Measurements from ENCODE around the gene CDS1. TPM values are rescaled to one million over a fixed set of nuclear protein-coding genes. Genes with fewer than 3 reads are reported as not detected.

The CDS1 gene
- total RNA-seq, 1 experiment from 2014 or later, result 1.7 TPM

DNA sequence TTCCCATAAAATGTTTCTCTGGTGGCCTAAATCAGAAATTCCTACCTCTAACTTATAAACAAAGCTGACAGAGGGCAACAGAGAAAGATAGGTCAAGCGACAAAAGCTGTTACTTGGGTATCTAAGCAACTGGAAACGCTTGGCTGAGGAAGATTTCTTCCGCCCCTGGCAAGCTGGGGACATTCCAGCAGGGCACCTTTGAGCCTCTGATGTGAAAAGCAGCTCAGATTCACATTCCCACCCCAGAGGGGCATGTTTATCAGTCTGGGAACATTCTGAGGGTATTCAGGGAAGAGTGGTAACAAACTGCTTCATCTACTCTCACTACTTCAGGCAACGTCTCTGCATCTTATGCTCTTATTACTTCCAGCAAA lies 3.5 kb upstream of the CDS1 start:
- H3K4me1 ChIP-seq (ENCODE audit: insufficient read depth, low read length, poor library complexity, severe bottlenecking), result no peaks in the 10 kb centered on the region
- H3K27ac ChIP-seq (ENCODE audit: low read depth, low read length, poor library complexity, severe bottlenecking), result no peak overlapping the region
- intact Hi-C loops (cut with micrococcal nuclease; ENCODE audit: unreplicated experiment), result no loop called here
- ChIA-PET CTCF (interaction anchor here (0.7 kb wide), 1 partner anchor 8 kb away, joined by 3 read pairs; no protein-coding TSS in a partner anchor), POLR2A (ENCODE audit: low non-redundant PET) (no interaction called here)
- H3K9me3 ChIP-seq (ENCODE audit: low read depth, low read length, poor library complexity, severe bottlenecking), result no peaks in the 10 kb centered on the region
- no peak overlapping the region for H3K4me3 ChIP-seq (ENCODE audit: low read depth, low read length, poor library complexity, severe bottlenecking)
- TF ChIP-seq EZH2 (IDR thresholded peaks at IDR 0.05; ENCODE audit: borderline replicate concordance, low read depth, low read length, poor library complexity, severe bottlenecking), result no peak
- TF ChIP-seq, protein P1, sequence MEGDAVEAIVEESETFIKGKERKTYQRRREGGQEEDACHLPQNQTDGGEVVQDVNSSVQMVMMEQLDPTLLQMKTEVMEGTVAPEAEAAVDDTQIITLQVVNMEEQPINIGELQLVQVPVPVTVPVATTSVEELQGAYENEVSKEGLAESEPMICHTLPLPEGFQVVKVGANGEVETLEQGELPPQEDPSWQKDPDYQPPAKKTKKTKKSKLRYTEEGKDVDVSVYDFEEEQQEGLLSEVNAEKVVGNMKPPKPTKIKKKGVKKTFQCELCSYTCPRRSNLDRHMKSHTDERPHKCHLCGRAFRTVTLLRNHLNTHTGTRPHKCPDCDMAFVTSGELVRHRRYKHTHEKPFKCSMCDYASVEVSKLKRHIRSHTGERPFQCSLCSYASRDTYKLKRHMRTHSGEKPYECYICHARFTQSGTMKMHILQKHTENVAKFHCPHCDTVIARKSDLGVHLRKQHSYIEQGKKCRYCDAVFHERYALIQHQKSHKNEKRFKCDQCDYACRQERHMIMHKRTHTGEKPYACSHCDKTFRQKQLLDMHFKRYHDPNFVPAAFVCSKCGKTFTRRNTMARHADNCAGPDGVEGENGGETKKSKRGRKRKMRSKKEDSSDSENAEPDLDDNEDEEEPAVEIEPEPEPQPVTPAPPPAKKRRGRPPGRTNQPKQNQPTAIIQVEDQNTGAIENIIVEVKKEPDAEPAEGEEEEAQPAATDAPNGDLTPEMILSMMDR (conservative IDR thresholded peaks at IDR 0.05; ENCODE audit: low read depth, low read length), result no peak
- BruUV-seq (replicated peaks), result no TSS peak
- H3K27me3 ChIP-seq (replicated peaks; ENCODE audit: insufficient read depth, low read depth, low read length, poor library complexity), result peaks cover 10% of the 10 kb centered on the region
- no peaks in the 10 kb centered on the region for H3K36me3 ChIP-seq (ENCODE audit: insufficient read depth, low read length, poor library complexity, severe bottlenecking)
- DNase-seq (ENCODE audit: low spot score), result no peak

DNA sequence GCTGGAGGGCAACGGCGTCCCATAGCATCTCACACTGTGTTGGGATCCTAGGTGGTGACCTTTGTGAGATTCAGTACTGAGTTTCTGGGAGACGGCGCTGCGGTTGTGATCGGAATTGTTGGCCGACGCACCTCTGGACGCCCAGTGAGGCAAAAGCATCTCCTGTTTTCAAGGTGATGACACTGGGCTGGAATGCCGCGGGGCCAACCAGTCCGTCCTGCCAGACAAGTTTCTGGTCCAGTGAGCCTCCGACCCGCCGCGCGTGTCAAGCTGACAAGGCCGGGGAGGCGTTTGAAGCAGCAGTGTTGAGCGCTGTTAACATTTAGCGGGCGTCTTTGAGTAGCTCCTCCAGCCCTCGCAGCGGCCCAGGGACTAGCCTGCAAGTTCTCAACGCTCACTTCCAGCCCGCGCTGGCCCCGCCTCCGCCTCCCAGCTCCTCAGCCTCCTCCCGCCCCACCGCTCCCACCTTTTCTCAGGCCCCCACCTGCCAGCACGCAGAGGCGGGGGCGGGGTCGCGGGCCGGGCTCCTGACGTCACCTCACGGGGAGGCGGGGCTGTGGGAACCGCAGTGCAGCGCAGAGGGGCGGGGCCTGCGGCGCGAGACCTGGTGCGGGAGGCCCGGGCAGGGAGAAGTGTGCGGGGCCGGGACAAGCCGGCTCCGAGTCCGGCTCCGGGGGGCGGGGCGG lies 482 bp upstream of the CDS1 start:
- Histone ChIP-seq H3K27me3 (replicated peaks; ENCODE audit: insufficient read depth, low read depth, low read length, poor library complexity) (peaks cover 18% of the 10 kb centered on the region), H3K36me3 (ENCODE audit: insufficient read depth, low read length, poor library complexity, severe bottlenecking) (no peaks in the 10 kb centered on the region), H3K4me1 (ENCODE audit: insufficient read depth, low read length, poor library complexity, severe bottlenecking) (no peaks in the 10 kb centered on the region), H3K27ac (ENCODE audit: low read depth, low read length, poor library complexity, severe bottlenecking) (no peak overlapping the region), H3K4me3 (ENCODE audit: low read depth, low read length, poor library complexity, severe bottlenecking) (peak overlapping the region; percentile 56), H3K9me3 (ENCODE audit: low read depth, low read length, poor library complexity, severe bottlenecking) (no peaks in the 10 kb centered on the region)
- no TSS peak for BruUV-seq (replicated peaks)
- ChIA-PET POLR2A (ENCODE audit: low non-redundant PET) (no interaction called here), CTCF (interaction anchor here (0.8 kb wide), 1 partner anchor 1308 kb away, joined by 3 read pairs; no protein-coding TSS in a partner anchor)
- intact Hi-C loops (cut with micrococcal nuclease; ENCODE audit: unreplicated experiment), result loop anchor here (2.0 kb wide), 1 partner anchor 384 kb away; the partner anchor contains the start of gene WDFY3
- DNase-seq (ENCODE audit: low spot score), result peak; percentile 69
- TF ChIP-seq EZH2 (IDR thresholded peaks at IDR 0.05; ENCODE audit: borderline replicate concordance, low read depth, low read length, poor library complexity, severe bottlenecking), result no peak
- TF ChIP-seq, protein P1 (conservative IDR thresholded peaks at IDR 0.05; ENCODE audit: low read depth, low read length), result no peak

DNA sequence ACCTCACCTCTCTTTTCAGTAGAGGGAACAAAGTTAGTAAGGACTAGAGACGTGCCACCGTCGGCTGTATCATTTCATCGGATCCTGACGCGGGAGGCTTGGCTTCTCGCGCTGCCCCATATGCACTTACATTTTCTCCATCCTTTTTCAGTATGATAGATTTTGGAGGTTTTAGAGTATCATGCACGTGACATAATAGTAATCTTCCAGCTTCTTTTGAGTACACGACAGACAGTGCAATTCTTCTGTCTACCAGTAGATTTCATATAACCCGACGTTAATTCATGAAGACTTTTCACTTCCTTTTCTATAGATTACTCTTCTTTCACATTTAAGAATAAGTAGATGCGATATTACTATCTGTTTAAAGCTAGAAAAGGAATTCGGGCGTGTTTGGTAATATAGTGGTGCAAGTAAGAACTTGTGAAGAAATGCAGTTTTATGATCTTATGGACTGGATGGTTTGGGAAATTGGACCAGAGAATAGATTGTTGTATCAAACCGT lies 1.0 kb downstream of the CDS1 start:
- no peaks in the 10 kb centered on the region for H3K36me3 ChIP-seq (ENCODE audit: insufficient read depth, low read length, poor library complexity, severe bottlenecking)
- peak; percentile 3 for DNase-seq (ENCODE audit: low spot score)
- H3K4me3 ChIP-seq (ENCODE audit: low read depth, low read length, poor library complexity, severe bottlenecking), result peak overlapping the region; percentile 56
- H3K9me3 ChIP-seq (ENCODE audit: low read depth, low read length, poor library complexity, severe bottlenecking), result no peaks in the 10 kb centered on the region
- no peaks in the 10 kb centered on the region for H3K4me1 ChIP-seq (ENCODE audit: insufficient read depth, low read length, poor library complexity, severe bottlenecking)
- ChIA-PET POLR2A (ENCODE audit: low non-redundant PET) (no interaction called here), CTCF (no interaction called here)
- TF ChIP-seq, protein P1 (conservative IDR thresholded peaks at IDR 0.05; ENCODE audit: low read depth, low read length), result no peak
- TF ChIP-seq EZH2 (IDR thresholded peaks at IDR 0.05; ENCODE audit: borderline replicate concordance, low read depth, low read length, poor library complexity, severe bottlenecking), result no peak
- no TSS peak for BruUV-seq (replicated peaks)
- no peak overlapping the region for H3K27ac ChIP-seq (ENCODE audit: low read depth, low read length, poor library complexity, severe bottlenecking)
- intact Hi-C loops (cut with micrococcal nuclease; ENCODE audit: unreplicated experiment), result loop anchor here (2.0 kb wide), 1 partner anchor 383 kb away; the partner anchor contains the start of gene WDFY3
- peaks cover 18% of the 10 kb centered on the region for H3K27me3 ChIP-seq (replicated peaks; ENCODE audit: insufficient read depth, low read depth, low read length, poor library complexity)
